ENCODE measurements around the gene VRK3.
"Not testable (repeated sequence)": the region's sequence is repeated elsewhere in the genome, so short reads cannot be mapped to it uniquely, and the experiment has no call there.

Gene VRK3

GRCh38 chr19:49985871-49986270, 39.3 kb downstream of the VRK3 start:
- TF ChIP-seq TAF1 (IDR thresholded peaks at IDR 0.05; ENCODE audit: borderline replicate concordance, low read depth, low read length) (no peak), POLR2A (IDR thresholded peaks at IDR 0.05; ENCODE audit: low read depth, low read length) (no peak), POLR2AphosphoS5 (IDR thresholded peaks at IDR 0.05; ENCODE audit: low read depth, low read length) (no peak)
- no peak for FAIRE-seq
- DNase-seq (ENCODE audit: insufficient read length): no peak

DNA sequence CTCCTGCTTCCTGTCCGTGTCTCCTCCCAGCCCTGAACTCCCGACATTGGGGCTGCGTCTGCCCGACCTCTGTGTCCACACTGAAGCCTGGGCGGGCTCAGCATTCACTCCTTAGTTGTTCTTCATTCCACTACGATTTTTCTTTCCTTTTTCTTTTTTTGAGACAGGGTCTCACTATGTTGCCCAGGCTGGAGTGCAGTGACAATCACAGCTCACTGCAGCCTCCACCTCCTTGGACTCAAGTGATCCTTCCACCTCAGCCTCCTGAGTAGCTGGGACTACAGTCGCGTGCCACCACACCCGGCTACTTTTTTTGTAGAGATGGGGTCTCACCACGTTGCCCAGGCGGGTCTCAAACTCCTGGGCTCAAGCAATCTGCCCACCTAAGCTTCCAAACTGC, 40.7 kb downstream of the VRK3 start:
- TF ChIP-seq POLR2AphosphoS5 (IDR thresholded peaks at IDR 0.05; ENCODE audit: low read depth, low read length): no peak
- DNase-seq (ENCODE audit: insufficient read length) (no peak), FAIRE-seq (no peak)

- DNase-seq (ENCODE audit: insufficient read length) (peak; percentile 61), FAIRE-seq (peak; percentile 94)
Observed at GRCh38 chr19:49983645-49984229, 41.4 kb downstream of the VRK3 start.

GRCh38 chr19:49981603-49982593, 43.3 kb downstream of the VRK3 start:
- FAIRE-seq (no peak), DNase-seq (ENCODE audit: insufficient read length) (no peak)
- TF ChIP-seq POLR2A (IDR thresholded peaks at IDR 0.05; ENCODE audit: low read depth, low read length): no peak
- no peak for TF ChIP-seq TAF1 (IDR thresholded peaks at IDR 0.05; ENCODE audit: borderline replicate concordance, low read depth, low read length)
- TF ChIP-seq POLR2AphosphoS5 (IDR thresholded peaks at IDR 0.05; ENCODE audit: low read depth, low read length): no peak

More at GRCh38 chr19:49983645-49984229, 41.4 kb downstream of the VRK3 start:
- TF ChIP-seq POLR2A (IDR thresholded peaks at IDR 0.05; ENCODE audit: low read depth, low read length) (no peak), TAF1 (IDR thresholded peaks at IDR 0.05; ENCODE audit: borderline replicate concordance, low read depth, low read length) (no peak), POLR2AphosphoS5 (IDR thresholded peaks at IDR 0.05; ENCODE audit: low read depth, low read length) (no peak)

DNA sequence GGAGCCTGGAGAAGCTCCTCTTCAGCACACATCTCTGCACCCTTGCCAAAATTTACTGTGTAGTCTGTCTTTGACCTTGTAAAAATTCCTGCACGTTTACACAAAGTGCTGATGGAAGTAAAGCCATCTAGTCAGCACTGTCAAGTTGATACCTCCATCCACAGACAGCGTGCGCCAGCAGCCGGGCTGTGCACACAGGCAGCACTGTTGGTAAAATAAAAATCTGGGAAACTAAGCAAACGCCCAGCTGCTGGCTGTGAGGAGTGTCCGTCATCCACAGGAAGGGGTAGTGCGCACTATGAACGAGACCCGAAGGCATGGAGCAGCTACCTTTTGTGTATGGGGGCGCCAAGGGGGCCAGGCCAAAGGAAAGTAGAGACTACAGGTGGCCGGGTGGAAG, 46.8 kb downstream of the VRK3 start:
- DNase-seq (ENCODE audit: insufficient read length): no peak
- TF ChIP-seq POLR2AphosphoS5 (IDR thresholded peaks at IDR 0.05; ENCODE audit: low read depth, low read length) (no peak), POLR2A (IDR thresholded peaks at IDR 0.05; ENCODE audit: low read depth, low read length) (no peak), TAF1 (IDR thresholded peaks at IDR 0.05; ENCODE audit: borderline replicate concordance, low read depth, low read length) (no peak)
- no peak for FAIRE-seq

GRCh38 chr19:49977881-49978280, 47.3 kb downstream of the VRK3 start:
- TF ChIP-seq POLR2AphosphoS5 (IDR thresholded peaks at IDR 0.05; ENCODE audit: low read depth, low read length): no peak
- TF ChIP-seq POLR2A (IDR thresholded peaks at IDR 0.05; ENCODE audit: low read depth, low read length): no peak
- TF ChIP-seq TAF1 (IDR thresholded peaks at IDR 0.05; ENCODE audit: borderline replicate concordance, low read depth, low read length): no peak
- FAIRE-seq: no peak

GRCh38 chr19:49977076-49977475, 48.1 kb downstream of the VRK3 start:
- no peak for TF ChIP-seq POLR2A (IDR thresholded peaks at IDR 0.05; ENCODE audit: low read depth, low read length)
- no peak for TF ChIP-seq TAF1 (IDR thresholded peaks at IDR 0.05; ENCODE audit: borderline replicate concordance, low read depth, low read length)
- TF ChIP-seq POLR2AphosphoS5 (IDR thresholded peaks at IDR 0.05; ENCODE audit: low read depth, low read length): no peak
- no peak for DNase-seq (ENCODE audit: insufficient read length)
- FAIRE-seq: no peak

More at GRCh38 chr19:49977881-49978280, 47.3 kb downstream of the VRK3 start:
- DNase-seq (ENCODE audit: insufficient read length): no peak

GRCh38 chr19:49976496-49976895, 48.7 kb downstream of the VRK3 start:
- FAIRE-seq (no peak), DNase-seq (ENCODE audit: insufficient read length) (no peak)
- TF ChIP-seq POLR2A (IDR thresholded peaks at IDR 0.05; ENCODE audit: low read depth, low read length) (no peak), TAF1 (IDR thresholded peaks at IDR 0.05; ENCODE audit: borderline replicate concordance, low read depth, low read length) (no peak), POLR2AphosphoS5 (IDR thresholded peaks at IDR 0.05; ENCODE audit: low read depth, low read length) (no peak)

DNA sequence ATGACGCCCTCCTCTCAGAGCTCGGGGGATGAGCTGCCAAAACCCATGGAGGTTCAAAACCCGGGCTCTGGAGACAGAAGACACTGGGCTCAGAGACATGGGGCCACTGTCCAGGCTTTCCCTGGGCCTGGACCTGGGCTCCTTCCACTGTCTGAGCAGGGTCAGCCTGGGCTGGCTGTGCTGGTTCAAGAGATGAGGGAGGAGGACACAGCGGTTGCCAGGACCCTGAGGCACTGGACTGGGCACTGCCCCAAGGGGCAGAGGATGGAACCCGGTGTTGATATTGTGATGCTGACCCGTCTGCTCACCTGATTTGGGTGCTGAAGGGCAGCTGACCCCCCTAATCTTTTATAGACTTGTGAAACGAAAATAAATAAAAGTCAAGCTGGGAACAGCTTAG, 50.1 kb downstream of the VRK3 start:
- FAIRE-seq: no peak
- DNase-seq (ENCODE audit: insufficient read length): no peak
- TF ChIP-seq TAF1 (IDR thresholded peaks at IDR 0.05; ENCODE audit: borderline replicate concordance, low read depth, low read length) (no peak), POLR2AphosphoS5 (IDR thresholded peaks at IDR 0.05; ENCODE audit: low read depth, low read length) (no peak), POLR2A (IDR thresholded peaks at IDR 0.05; ENCODE audit: low read depth, low read length) (no peak)

DNA sequence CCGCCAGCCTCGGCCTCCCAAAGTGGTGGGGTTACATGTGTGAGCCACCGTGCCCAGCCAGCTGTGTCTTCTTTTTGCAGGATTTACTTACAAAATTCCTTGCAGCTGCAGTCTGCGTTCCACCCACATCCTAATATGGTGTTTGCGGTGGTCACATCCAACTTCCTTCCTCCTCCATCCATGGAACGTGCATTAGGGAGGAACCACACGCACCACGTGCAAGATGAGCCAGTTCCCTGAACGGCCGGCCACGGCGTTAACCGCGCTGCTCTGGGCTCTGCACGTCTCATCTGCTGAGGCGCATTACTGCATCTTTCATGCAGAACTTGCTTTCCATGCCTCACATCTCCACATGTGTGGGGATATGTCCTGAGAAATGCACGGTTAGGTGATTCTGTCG, 51.2 kb downstream of the VRK3 start:
- FAIRE-seq (no peak), DNase-seq (ENCODE audit: insufficient read length) (no peak)
- no peak for TF ChIP-seq POLR2AphosphoS5 (IDR thresholded peaks at IDR 0.05; ENCODE audit: low read depth, low read length)

DNA sequence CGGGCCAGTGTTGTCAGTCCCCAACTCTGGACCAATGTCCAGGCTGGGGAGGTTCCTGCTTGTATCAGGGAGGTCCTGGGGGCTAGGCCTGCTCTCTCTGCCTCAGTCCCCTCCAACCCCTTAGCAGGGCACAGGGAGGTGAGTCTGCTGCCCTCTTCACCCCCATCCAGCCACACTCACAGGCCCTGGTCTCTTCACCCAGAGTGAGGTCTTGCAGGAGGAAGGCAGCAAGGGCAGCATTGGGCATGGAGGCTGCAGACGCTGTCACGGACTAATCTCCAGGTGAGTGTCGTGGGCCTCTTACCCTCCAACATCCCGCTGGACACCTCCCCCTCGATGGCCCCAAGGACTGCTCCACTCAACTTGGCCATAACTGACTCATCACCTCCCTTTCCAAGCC, 52.3 kb downstream of the VRK3 start:
- no peak for TF ChIP-seq POLR2A (IDR thresholded peaks at IDR 0.05; ENCODE audit: low read depth, low read length)
- TF ChIP-seq TAF1 (IDR thresholded peaks at IDR 0.05; ENCODE audit: borderline replicate concordance, low read depth, low read length): no peak
- FAIRE-seq (no peak), DNase-seq (ENCODE audit: insufficient read length) (no peak)

GRCh38 chr19:49971991-49972411, 53.2 kb downstream of the VRK3 start:
- no peak for TF ChIP-seq POLR2AphosphoS5 (IDR thresholded peaks at IDR 0.05; ENCODE audit: low read depth, low read length)
- FAIRE-seq: no peak
- no peak for DNase-seq (ENCODE audit: insufficient read length)

GRCh38 chr19:49969355-49969754, 55.8 kb downstream of the VRK3 start:
- not testable (repeated sequence) for FAIRE-seq; DNase-seq (ENCODE audit: insufficient read length)
